Brain pericyte (primary cell): ENCODE measurements around the gene APMAP.
"Not testable (repeated sequence)": the region's sequence is repeated elsewhere in the genome, so short reads cannot be mapped to it uniquely, and the experiment has no call there.

Experiments
- DNase-seq: peaks from one replicate; pipeline ENCODE4 v3.0.0-alpha.2; 2012; ENCODE audit warnings: low read depth, low spot score

The APMAP gene

DNA sequence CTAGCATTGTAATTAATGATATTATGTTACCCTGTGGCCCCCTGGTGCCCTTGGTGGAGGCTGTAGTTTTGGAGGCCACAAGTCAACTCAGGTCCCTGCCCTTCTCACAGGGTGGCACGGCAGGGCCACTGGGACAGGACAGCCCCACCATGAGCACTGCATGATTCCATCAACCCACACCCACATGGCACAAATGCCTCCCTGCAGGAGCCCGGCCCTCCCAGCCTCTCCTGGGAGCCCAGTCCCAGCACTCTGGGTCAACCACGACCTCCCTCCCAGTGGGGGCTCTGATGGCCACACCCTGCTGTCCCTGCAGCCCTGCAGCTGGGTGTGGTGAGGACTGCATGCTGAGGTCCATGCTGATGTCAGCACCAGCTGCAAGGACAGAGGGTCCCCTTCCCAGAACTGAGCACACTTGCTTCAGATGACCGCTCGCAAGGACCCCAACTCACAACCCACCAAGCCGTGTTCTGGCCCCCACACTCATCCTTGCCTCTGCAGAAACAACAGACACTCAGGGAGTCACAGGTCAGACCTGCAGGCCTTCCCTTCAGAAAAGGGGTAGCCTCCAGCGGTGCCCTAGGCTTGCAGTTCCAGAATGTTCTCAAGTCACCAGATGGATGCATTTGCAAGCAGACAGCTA lies 59.2 kb downstream of the APMAP start:
- DNase-seq = no peak

DNA sequence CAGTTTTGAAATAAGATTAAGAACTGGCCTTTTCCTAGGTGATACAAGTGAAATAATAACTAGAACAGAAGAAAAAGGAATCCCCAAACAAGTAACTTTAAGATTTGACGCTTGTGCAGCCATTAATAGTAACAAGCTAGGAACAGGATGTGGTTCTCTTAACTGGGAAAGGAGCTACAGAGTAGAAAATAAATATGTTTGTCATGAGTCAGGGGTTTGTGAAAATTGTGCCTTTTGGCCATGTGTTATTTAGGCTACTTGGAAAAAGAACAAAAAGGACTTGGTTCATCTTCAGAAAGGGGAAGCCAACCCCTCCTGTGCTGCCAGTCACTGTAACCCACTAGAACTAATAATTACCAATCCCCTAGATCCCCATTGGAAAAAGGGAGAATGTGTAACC lies 60.7 kb downstream of the APMAP start:
- DNase-seq = not testable (repeated sequence)

DNA sequence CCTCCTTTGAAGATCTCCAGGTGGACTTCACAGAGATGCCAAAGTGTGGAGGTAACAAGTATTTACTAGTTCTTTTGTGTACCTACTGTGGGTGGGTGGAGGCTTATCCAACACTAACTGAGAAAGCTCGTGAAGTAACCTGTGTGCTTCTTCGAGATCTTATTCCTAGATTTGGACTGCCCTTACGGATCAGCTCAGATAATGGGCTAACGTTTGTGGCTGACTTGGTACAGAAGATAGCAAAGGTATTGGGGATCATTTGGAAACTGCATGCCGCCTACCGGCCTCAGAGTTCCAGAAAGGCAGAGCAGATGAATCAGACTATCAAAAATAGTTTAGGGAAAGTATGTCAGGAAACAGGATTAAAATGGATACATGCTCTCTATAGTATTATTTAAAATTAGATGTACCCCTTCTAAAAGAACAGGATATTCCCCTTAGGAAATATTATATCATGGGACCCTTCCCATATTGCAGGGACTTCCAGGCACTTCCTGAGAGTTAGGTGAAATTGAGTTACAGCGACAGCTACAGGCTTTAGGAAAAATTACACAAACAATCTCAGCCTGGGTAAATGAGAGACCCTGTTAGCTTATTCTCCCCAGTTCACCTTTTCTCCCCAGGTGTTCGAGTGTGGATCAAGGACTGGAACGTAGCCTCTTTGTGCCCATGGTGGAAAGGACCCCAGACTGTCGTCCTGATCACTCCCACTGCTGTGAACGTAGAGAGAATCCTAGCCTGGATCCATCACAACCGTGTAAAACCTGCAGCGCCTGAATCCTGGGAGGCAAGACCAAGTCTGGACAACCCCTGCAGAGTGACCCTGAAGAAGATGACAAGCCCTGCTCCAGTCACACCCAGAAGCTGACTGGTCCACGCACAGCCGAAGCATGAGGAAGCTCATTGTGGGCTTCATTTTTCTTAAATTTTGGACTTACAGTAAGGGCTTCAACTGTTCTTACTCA lies 61.5 kb downstream of the APMAP start:
- not testable (repeated sequence) for DNase-seq

DNA sequence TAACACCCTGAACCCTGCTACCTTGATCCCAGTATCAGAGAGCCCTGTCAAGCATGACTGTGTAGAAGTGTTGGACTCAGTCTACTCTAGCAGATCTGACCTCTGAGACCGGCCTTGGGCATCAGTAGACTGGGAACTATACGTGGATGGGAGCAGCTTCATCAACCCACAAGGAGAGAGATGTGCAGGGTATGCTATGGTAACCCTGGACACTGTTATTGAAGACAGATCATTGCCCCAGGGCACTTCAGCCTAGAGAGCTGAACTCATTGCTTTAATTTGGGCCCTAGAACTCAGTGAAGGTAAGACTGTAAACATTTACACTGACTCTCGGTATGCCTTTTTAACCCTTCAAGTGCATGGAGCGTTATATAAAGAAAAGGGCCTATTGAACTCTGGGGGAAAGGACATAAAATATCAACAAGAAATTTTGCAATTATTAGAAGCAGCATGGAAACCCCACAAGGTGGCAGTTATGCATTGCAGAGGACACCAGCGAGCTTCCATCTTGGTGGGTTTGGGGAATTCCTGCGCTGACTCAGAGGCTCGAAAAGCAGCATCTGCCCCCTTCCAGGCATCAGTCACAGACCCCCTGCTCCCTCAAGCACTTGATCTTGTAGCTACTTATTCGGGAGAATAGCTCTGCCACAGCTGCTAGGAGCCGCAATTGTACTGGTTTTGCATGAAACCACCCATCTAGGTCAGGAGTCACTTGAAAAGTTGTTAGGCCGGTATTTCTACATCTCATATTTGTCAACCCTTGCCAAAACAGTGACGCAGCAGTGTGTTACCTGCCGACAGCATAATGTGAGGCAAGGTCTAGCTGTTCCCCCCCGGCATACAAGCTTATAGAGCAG lies 62.5 kb downstream of the APMAP start:
- not testable (repeated sequence) for DNase-seq

DNA sequence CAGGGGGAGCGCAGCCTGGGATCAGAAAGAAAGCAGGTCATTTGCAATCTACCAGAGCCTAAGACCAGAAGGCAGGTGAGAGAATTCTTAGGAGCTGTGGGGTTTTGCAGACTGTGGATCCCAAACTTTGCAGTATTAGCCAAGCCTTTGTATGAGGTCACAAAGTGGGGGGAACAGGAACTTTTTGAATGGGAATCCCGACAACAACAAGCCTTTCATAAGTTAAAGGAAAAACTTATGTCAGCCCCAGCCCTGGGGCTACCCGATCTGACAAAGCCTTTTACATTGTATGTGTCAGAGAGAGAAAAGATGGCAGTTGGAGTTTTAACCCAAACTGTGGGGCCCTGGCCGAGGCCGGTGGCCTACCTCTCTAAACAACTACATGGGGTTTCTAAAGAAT lies 63.3 kb downstream of the APMAP start:
- not testable (repeated sequence) for DNase-seq

DNA sequence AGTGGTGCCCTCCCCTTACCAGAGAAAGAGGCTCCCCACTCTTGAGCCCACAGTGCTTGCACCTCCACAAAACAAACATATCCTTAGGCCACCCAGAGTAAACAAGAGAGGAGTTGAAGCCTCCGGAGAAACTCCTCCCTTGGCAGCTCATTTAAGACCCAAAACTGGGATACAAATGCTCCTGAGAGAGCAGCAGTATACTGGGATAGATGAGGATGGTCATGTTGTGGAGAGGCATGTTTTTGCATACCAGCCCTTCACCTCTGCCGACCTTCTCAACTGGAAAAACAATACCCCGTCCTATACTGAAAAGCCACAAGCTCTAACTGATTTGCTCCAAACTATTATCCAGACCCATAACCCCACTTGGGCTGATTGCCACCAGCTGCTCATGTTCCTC lies 71.8 kb downstream of the APMAP start:
- not testable (repeated sequence) for DNase-seq

DNA sequence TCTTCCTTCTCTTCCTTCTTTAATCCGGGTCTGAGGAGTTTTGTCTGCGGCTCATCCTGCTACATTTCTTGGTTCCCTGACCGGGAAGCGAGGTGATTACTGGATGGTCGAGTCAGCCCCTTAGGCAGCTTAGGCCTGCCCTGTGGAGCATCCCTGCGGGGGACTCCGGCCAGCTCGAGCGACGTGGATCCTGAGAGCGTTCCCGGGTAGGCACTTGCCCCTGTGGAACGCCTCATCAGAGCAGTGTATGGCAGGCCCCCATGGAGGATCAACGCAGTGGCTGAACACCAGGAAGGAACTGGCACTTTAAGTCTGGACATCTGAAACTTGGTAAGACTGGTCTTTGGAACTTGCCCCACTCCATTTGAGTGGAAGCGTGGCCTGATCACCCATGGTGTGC lies 72.9 kb downstream of the APMAP start:
- DNase-seq = not testable (repeated sequence)

DNA sequence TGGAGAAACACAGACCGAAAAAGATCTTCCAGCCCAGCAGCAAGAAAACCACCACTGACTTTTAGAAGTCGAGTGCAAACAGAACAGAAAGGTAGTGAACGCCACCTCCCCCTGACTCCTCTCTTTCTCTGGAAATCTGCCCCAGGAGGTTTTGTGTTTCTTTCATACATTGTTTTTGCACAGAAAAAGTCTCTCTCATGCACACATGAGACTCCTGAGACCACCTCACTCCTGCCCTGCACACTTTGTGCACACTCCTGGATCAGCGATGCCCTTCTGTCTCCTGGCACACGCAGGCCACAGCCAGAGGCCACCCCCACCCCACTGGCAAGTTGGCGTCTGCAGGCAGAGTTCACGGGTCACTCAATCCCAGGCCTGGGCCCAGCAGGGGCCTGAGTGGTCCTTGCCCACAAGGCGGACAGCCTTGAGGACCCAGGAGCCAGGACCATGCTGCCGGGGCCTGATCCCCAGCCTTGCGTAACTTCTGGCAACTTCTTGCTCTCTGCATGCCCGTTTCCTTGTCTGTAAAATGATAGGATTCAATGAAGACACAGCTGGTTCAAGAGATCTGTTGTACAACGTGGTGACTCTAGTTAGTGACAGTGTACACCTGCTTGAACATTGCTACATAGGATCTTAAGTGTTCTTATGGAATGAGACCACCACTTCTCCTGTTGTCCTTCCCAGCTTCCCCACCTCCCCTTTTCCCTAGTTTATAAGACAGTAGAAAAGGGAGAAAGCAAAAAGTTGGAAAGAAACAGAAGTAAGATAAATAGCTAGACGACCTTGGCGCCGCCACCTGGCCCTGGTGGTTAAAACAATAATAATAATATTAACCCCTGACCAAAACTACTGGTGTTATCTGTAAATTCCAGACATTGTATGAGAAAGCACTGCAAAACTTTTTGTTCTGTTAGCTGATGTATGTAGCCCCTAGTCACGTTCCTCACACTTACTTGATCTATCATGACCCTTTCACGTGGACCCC lies 73.7 kb downstream of the APMAP start:
- no peak for DNase-seq

DNA sequence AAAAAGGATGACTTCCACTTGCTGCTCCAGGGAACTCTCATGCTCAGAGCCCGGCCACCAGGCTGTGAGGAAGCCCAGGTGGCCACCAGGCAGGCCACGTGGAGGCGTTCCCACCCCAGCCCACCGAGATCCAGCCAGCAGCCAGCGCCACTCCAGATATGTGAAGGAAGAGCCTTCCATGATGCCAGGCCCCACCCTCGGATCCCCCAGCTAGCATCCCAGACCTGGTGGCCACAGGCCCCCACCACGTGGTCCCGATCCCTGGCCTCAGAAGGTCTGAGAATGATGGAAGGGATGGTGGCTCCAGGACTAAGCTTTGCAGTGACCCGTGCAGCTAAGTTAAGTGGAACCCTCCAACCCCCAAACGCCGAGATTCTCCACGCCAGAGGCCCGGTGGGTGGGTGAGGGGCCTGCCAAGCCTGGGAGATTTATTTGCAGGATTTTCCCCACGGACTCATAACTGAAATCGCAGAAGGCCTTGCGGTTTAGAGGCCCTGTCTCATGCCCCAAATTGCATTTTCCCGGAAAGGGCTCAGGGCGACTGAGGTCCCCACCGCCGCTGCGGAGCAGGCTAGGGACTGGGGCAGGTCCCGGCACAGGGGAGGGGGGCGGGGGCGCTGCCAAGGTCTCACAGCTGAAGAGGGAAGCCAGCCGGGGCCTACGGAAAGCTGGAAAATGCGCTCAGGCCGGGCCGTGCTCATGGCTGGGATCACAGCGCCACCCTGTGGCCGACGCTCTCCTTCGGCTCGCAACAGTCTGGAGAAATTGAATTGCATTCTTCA lies 74.6 kb downstream of the APMAP start:
- peak; percentile 48 for DNase-seq

DNA sequence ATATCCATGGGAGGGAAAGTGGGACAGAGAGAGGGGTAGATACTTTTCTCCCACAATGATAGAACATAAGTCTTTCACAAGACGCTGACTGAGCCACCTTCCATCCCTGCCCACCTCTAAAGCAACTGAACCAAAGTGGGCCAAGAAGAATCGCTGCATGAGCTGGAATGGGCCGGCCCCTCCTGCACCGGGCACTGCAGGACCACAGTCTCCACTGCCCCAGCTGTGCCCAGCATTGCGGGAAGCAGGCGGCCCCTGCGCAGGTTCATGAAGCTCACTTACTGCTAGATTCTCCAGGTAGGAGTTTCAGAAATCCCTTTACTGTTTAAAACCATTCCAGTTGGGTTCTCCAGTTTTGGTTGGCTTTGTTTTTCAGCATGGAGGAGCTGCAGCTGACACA lies 75.5 kb downstream of the APMAP start:
- no peak for DNase-seq

DNA sequence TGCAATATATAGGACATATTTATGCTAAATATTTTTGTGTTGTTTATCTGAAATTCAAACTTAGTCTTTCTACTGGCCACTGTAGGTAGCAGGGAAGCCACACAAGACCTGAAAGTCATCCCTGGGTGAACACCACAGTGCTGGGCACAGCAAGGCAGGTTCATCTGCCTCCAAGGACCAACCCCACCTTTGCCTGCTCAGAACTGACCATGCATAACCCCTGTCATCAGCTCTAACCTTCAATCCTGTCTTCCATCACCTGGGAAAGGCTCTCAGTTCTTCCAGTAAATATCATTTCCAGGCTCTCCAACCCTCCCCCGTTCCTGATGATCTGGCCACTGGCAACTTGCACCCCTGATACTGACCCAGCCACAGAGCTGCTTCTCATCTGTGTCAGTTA lies 76.1 kb downstream of the APMAP start:
- no peak for DNase-seq

DNA sequence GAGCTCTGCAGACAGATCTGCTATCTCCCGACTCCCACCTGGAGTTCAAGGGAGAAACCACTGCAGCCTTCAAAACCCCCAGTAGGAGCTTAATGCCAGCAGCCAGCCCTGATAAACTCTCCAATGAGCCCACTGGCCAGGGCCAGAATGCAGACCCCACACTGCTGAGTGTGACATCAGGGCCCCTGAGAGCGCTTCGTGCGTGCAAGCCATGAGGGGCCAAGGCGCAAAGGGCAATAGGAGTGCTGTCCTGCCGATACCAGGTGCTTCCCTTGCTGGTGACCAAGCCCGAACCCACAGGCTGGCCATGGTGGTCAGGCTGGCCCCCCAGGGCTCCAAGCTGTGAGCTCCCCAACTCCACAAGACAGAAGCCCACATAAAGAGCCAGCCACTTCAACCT lies 76.7 kb downstream of the APMAP start:
- no peak for DNase-seq

DNA sequence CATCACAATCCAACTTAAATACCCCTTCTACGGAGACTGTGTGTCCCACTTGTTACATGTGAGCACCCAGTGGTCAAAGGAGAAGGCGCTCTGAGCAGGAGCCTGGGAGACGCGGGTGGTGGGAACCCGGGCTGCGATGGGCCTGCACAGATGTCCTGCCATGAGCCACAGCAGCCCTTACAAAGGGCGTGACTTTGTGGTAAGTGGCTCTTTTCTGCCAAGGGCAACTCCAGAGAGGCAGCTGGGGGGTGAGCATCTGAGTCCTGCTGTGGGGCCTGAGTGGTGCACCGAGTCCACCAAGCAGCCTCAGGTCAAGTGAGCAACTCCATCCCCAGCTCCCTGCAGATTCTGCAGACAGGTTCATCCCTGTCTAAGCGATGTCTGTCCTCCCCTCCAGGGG lies 77.1 kb downstream of the APMAP start:
- DNase-seq = no peak

DNA sequence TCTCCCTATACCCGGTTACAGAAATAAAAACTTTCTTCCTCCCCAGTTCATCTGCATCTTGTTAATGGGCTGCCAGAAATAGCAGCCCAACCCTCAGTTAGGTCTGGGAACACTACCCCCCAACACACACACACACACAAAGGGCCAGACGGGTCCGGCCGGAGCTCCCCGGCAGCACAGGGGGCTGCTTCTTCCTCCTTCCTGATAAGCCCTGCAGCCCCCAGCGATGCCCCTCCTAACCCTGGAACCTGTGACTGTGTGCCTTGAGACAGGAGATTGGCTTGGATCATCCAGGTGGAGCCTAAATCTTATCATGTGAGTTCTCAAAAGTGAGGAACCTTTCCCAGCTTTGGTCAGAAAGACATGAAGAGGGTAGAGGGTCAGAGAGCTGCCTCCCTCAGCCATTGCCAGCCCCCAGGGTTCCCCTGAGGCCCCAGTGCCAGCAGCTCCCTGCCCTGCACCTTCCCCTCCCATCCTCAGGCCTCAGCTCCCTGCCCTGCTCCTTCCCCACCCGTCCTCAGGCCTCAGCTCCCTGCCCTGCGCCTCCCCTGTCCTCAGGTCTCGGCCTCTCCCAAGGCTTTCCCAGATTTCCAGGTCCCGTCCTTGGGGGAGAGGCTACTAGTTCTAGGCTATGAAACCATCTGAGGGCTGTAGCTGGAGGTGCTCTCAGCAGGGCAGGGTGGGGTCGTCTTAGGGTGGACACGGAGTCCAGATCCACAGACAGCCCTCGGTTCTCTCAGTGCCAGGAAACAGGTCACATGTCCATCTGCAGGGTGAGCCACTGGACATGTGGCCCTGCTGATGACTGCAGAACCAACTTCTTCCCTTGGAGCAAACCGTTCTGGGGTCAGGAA lies 77.9 kb downstream of the APMAP start:
- no peak for DNase-seq

DNA sequence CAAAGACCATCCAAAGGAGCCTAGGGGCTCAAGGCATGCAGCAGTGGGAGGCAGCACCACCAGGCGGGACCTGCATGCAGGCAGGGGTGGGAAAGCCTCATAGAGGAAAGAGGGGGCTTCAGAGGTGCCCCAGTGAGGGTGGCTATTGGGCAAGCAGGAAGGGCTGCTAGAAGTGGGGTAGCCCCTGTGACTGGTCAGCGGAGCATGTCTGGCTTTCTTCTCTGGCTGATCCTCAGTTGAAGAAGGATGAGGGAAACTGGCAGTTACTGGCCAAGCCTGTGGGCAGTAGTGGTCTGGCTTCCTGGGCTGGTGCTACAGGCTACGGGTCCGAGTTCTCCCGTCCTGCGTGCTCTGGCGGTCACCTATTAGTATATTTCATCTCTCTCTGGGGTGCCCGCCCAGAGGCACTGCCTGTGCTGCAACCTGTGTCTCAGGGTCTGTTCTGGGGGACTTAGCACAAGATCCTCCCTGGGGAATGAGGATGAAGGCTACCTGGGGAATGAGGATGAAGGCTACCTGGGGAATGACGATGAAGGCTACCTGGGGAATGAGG lies 79.4 kb downstream of the APMAP start:
- DNase-seq = no peak
